Endothelial cell of umbilical vein (primary cell): Measurements from ENCODE around the gene ACCSL. TPM values are rescaled to one million over a fixed set of nuclear protein-coding genes. Genes with fewer than 3 reads are reported as not detected.

ENCODE experiments used
- BruUV-seq: library from RNA; stranded (reverse); fragments of 400-500 nt; replicated peaks from 2 replicates; lab custom pipeline; 2021; lab: Mats Ljungman, UMichigan
- CTCF ChIA-PET: fragments of 300-600, 350-600 bp; sonication (Branson Sonifier 250); formaldehyde crosslinking; loops from one replicate; lab custom pipeline; 2021; ENCODE audit warnings: antibody characterized with exemption, inconsistent platforms; lab: Charles Lee
- POLR2A ChIA-PET: fragments of 300-600, 350-600 bp; sonication (Branson Sonifier 250); formaldehyde crosslinking; loops from one replicate; lab custom pipeline; 2021; ENCODE audit warnings: antibody characterized with exemption, inconsistent platforms; lab: Charles Lee
- DNase-seq: peaks from one replicate; pipeline ENCODE4 v3.0.0-alpha.2; 2011; ENCODE audit warnings: low read depth, low spot score
- FAIRE-seq: peaks from 2 replicates; lab custom pipeline; 2011; peaks lifted over from hg19 to GRCh38; lab: Jason Lieb, UNC
- H2AFZ ChIP-seq: 2 replicates; pipeline ENCODE4 v1.6.0; 2012; ENCODE audit warnings: low read depth, low read length, control low read depth, inconsistent platforms
- H3K27ac ChIP-seq: 2 replicates; pipeline ENCODE4 v1.5.1; 2011; ENCODE audit warnings: low read depth, mild to moderate bottlenecking, control low read depth, low read length, moderate library complexity; ENCODE audit not compliant: insufficient read depth
- H3K27me3 ChIP-seq, 2 experiments: 2 replicates each; pipeline versions ENCODE4 v1.6.0 to v1.6.1; 2011; ENCODE audit warnings: low read length in 2 of 2, mixed read lengths in 1 of 2; ENCODE audit not compliant: control insufficient read depth in 2 of 2, insufficient read depth in 2 of 2
- H3K36me3 ChIP-seq, 2 experiments: 2 replicates in 1 of 2; 3 replicates in 1 of 2; pipeline ENCODE4 v1.5.1; 2011; ENCODE audit warnings: low read length in 2 of 2, mild to moderate bottlenecking in 1 of 2, moderate library complexity in 1 of 2; ENCODE audit not compliant: control insufficient read depth in 2 of 2, insufficient read depth in 2 of 2; ENCODE audit errors: extremely low read depth in 1 of 2
- H3K4me1 ChIP-seq: 3 replicates; pipeline ENCODE4 v1.5.1; 2011; ENCODE audit warnings: mild to moderate bottlenecking, low read length; ENCODE audit not compliant: control insufficient read depth, insufficient read depth; ENCODE audit errors: extremely low read depth
- H3K4me2 ChIP-seq: 2 replicates; pipeline ENCODE4 v1.6.1; 2011; ENCODE audit warnings: low read length, control low read depth, mixed read lengths; ENCODE audit not compliant: insufficient read depth
- H3K4me3 ChIP-seq, 3 experiments: fragments of 200-600 bp in 1 of 3; sonication (generic), shearing (Covaris generic) in 1 of 3; replicated peaks in 1 of 3; 2 replicates each; pipeline ENCODE4 v1.5.1; 2011 to 2016; ENCODE audit warnings: control low read depth in 3 of 3, low read length in 3 of 3, mild to moderate bottlenecking in 2 of 3, inconsistent platforms in 1 of 3, low read depth in 1 of 3, moderate library complexity in 1 of 3; ENCODE audit not compliant: insufficient read depth in 1 of 3
- H3K79me2 ChIP-seq: 2 replicates; pipeline ENCODE4 v1.6.0; 2012; ENCODE audit warnings: low read length, inconsistent platforms; ENCODE audit not compliant: control insufficient read depth, insufficient read depth
- H3K9ac ChIP-seq: replicated peaks from 2 replicates; pipeline ENCODE3; 2011; ENCODE audit warnings: low read length, control low read depth; ENCODE audit not compliant: insufficient read depth; ENCODE audit errors: extremely low read depth
- H3K9me1 ChIP-seq: replicated peaks from 3 replicates; pipeline ENCODE4 v1.6.0; 2011; ENCODE audit warnings: mild to moderate bottlenecking, low read length; ENCODE audit not compliant: control insufficient read depth, insufficient read depth; ENCODE audit errors: extremely low read depth
- H3K9me3 ChIP-seq: replicated peaks from 2 replicates; pipeline ENCODE4 v1.5.1; 2012; ENCODE audit warnings: low read length, inconsistent platforms; ENCODE audit not compliant: control insufficient read depth, insufficient read depth
- H4K20me1 ChIP-seq: replicated peaks from 2 replicates; pipeline ENCODE3; 2011; ENCODE audit warnings: mild to moderate bottlenecking, low read length; ENCODE audit not compliant: control insufficient read depth, insufficient read depth; ENCODE audit errors: extremely low read depth
- CTCF ChIP-seq, 2 donors: IDR thresholded peaks; 1 replicate in 1 of 2; 2 replicates in 1 of 2; pipeline ENCODE4 v1.5.1; 2011; ENCODE audit warnings: low read length in 2 of 2, mild to moderate bottlenecking in 2 of 2, moderate library complexity in 2 of 2, control low read depth in 1 of 2, inconsistent platforms in 1 of 2, low read depth in 1 of 2; ENCODE audit not compliant: insufficient read depth in 1 of 2; ENCODE audit errors: extremely low read depth in 1 of 2
- EZH2 ChIP-seq: IDR thresholded peaks from 2 replicates; pipeline ENCODE4 v1.6.1; 2012; ENCODE audit warnings: borderline replicate concordance, low read depth, mild to moderate bottlenecking, moderate library complexity, low read length, inconsistent platforms; ENCODE audit not compliant: severe bottlenecking
- FOS ChIP-seq: IDR thresholded peaks from 2 replicates; pipeline ENCODE4 v1.6.1; 2011; ENCODE audit warnings: mild to moderate bottlenecking, low read length, moderate library complexity, borderline replicate concordance; ENCODE audit not compliant: insufficient read depth
- GATA2 ChIP-seq: IDR thresholded peaks from 2 replicates; pipeline ENCODE4 v1.7.0; 2011; ENCODE audit warnings: low read depth, mild to moderate bottlenecking, moderate library complexity, mixed read lengths, low read length; ENCODE audit not compliant: insufficient read length, insufficient read depth
- JUN ChIP-seq: IDR thresholded peaks from 2 replicates; pipeline ENCODE4 v1.6.1; 2011; ENCODE audit warnings: borderline replicate concordance, low read depth; ENCODE audit not compliant: insufficient read length, insufficient read depth
- MAX ChIP-seq: IDR thresholded peaks from 2 replicates; pipeline ENCODE4 v1.6.1; 2011; ENCODE audit not compliant: insufficient read depth, insufficient read length
- MYC ChIP-seq: IDR thresholded peaks from one replicate; pipeline ENCODE4 v1.6.1; 2011; ENCODE audit warnings: mild to moderate bottlenecking, low read depth, low read length
- POLR2A ChIP-seq: IDR thresholded peaks from 2 replicates; pipeline ENCODE4 v1.6.1; 2012; ENCODE audit warnings: low read depth, mild to moderate bottlenecking, control low read depth, low read length
- POLR2AphosphoS5 ChIP-seq: IDR thresholded peaks from 2 replicates; pipeline ENCODE4 v1.6.1; 2012; ENCODE audit warnings: low read depth, mild to moderate bottlenecking, control low read depth, low read length, moderate library complexity; ENCODE audit not compliant: insufficient read depth
- dilution Hi-C: fragments of 300-500 bp; cut with MboI; formaldehyde crosslinking; loops from one replicate; pipeline ENCODE4 v1.15.0; 2019; ENCODE audit warnings: low sequenced_read_pairs; ENCODE audit not compliant: extremely low pct_ligation_motif_present
- intact Hi-C: fragments of 100-400 bp; cut with micrococcal nuclease; formaldehyde crosslinking; loops from one replicate; pipeline ENCODE4 v1.10.0; 2022
- polyA plus RNA-seq, 4 experiments: library from polyadenylated mRNA; depleted of rRNA in 3 of 4; stranded (reverse) in 3 of 4; unstranded in 1 of 4; fragments of >200 nt; gene quantifications; 2 replicates each; pipeline versions ENCODE4 v1.2.1 to v1.2.3, GENCODE V29; 2011 to 2012; ENCODE audit warnings: missing spikeins in 1 of 4
- total RNA-seq: library from RNA; stranded (reverse); gene quantifications from 2 replicates; pipeline ENCODE4 v1.2.3, GENCODE V29; 2021

The ACCSL gene
- total and polyA plus RNA-seq, 2 donors (not counting 3 experiments of a cell fraction or from before 2014, with no cell fraction given): not detected

- Histone ChIP-seq H3K4me3 (no peak overlapping the region), H3K4me2 (no peak overlapping the region), H3K9me3 (no peaks in the 10 kb centered on the region), H3K79me2 (no peaks in the 10 kb centered on the region), H3K9me1 (no peaks in the 10 kb centered on the region), H3K4me1 (no peaks in the 10 kb centered on the region), H2AFZ (no peak overlapping the region), H4K20me1 (no peaks in the 10 kb centered on the region), H3K9ac (no peak overlapping the region), H3K36me3 (no peaks in the 10 kb centered on the region), H3K27ac (no peak overlapping the region), H3K27me3 (peaks cover 4 to 13% of the 10 kb centered on the region in 2 experiments)
- intact Hi-C loops: no loop called here
- no peak for TF ChIP-seq FOS
- no peak for TF ChIP-seq GATA2
- no peak for TF ChIP-seq POLR2A
- no peak for TF ChIP-seq CTCF (IDR thresholded peaks at IDR 0.05; ENCODE audit: extremely low read depth in 1 of 2, insufficient read depth in 1 of 2, low read depth in 1 of 2, low read length in 2 of 2)
- TF ChIP-seq MAX: no peak
- dilution Hi-C loops: no loop called here
- ChIA-PET POLR2A (no interaction called here), CTCF (interaction anchor here (1.4 kb wide), 1 partner anchor 10 kb away, joined by 3 read pairs; no protein-coding TSS in a partner anchor)
- no TSS peak for BruUV-seq
- no peak for DNase-seq
- FAIRE-seq: no peak
These were observed 3.4 kb downstream of the ACCSL start for GRCh38 chr11:44051171-44051570.

GRCh38 chr11:44057340-44057739 lies 9.6 kb downstream of the ACCSL start:
- peaks cover 6 to 11% of the 10 kb centered on the region in 2 experiments for H3K27me3 ChIP-seq
- FAIRE-seq (no peak), DNase-seq (no peak)
- H3K9me1 ChIP-seq: no peaks in the 10 kb centered on the region
- H3K27ac ChIP-seq: no peak overlapping the region
- BruUV-seq: no TSS peak
- POLR2A ChIA-PET: no interaction called here
- intact Hi-C loops: no loop called here
- no peaks in the 10 kb centered on the region for H3K36me3 ChIP-seq
- CTCF ChIA-PET: interaction anchor here (1.1 to 2.2 kb wide), 5 partner anchors 9 to 728 kb away, joined by 3 to 11 read pairs (median 6); partner anchors contain the start of gene ACCS
- TF ChIP-seq MYC (no peak), FOS (no peak), EZH2 (no peak), POLR2A (no peak), JUN (no peak), GATA2 (no peak), POLR2AphosphoS5 (no peak), MAX (no peak), CTCF (IDR thresholded peaks at IDR 0.05; ENCODE audit: extremely low read depth in 1 of 2, insufficient read depth in 1 of 2, low read depth in 1 of 2, low read length in 2 of 2) (no peak)
- no peak overlapping the region for H3K4me3 ChIP-seq
- H3K4me1 ChIP-seq: no peaks in the 10 kb centered on the region
- no peak overlapping the region for H3K4me2 ChIP-seq
- no peaks in the 10 kb centered on the region for H3K79me2 ChIP-seq
- no peak overlapping the region for H2AFZ ChIP-seq
- no peak overlapping the region for H3K9ac ChIP-seq
- dilution Hi-C loops: no loop called here
- no peaks in the 10 kb centered on the region for H4K20me1 ChIP-seq
- no peaks in the 10 kb centered on the region for H3K9me3 ChIP-seq
